Hematopoietic multipotent progenitor cell (in vitro differentiated cells): ENCODE data around the gene PAPPA. TPM values are rescaled to one million over a fixed set of nuclear protein-coding genes. Genes with fewer than 3 reads are reported as not detected.
A peak's percentile ranks its signal among the peaks of the same experiment; 100 is the strongest.

Source experiments
- DNase-seq, 3 donors: peaks; one replicate each; pipeline ENCODE4 v3.0.0-alpha.2; 2011 to 2015; ENCODE audit warnings: low read depth in 2 of 3, low spot score in 2 of 3
- total RNA-seq: library from RNA; depleted of rRNA; stranded (reverse); fragments of >200 nt; gene quantifications from one replicate; pipeline ENCODE4 v1.2.3, GENCODE V29; 2012

Gene PAPPA
- total RNA-seq, 1 donor = under 0.01 TPM

GRCh38 chr9:116152390-116152789 lies 1.2 kb upstream of the PAPPA start:
- peak in 1 of 3 donors; percentile 52 for DNase-seq

- no peak for DNase-seq
These were observed 438 bp upstream of the PAPPA start for GRCh38 chr9:116152941-116153764.

- DNase-seq = peak in 1 of 3 donors; percentile 38
These were observed 864 bp downstream of the PAPPA start for GRCh38 chr9:116154334-116154975.

GRCh38 chr9:116154976-116155697 lies 1.5 kb downstream of the PAPPA start:
- DNase-seq = no peak

GRCh38 chr9:116155698-116156039 lies 2.1 kb downstream of the PAPPA start:
- no peak for DNase-seq

- no peak for DNase-seq
These were observed 3.2 kb downstream of the PAPPA start for GRCh38 chr9:116156621-116157314.

- no peak for DNase-seq
These were observed 4.0 kb downstream of the PAPPA start for GRCh38 chr9:116157436-116158138.

- no peak for DNase-seq
These were observed 7.3 kb downstream of the PAPPA start for GRCh38 chr9:116160676-116161571.

- no peak for DNase-seq
These were observed 8.7 kb downstream of the PAPPA start for GRCh38 chr9:116162241-116162781.

- DNase-seq = no peak
These were observed 9.9 kb downstream of the PAPPA start for GRCh38 chr9:116163293-116164055.

GRCh38 chr9:116165912-116166311 lies 12.3 kb downstream of the PAPPA start:
- DNase-seq = no peak

GRCh38 chr9:116166713-116167112 lies 13.1 kb downstream of the PAPPA start:
- DNase-seq = no peak

- no peak for DNase-seq
These were observed 14.6 kb downstream of the PAPPA start for GRCh38 chr9:116168231-116168630.

GRCh38 chr9:116172216-116172615 lies 18.6 kb downstream of the PAPPA start:
- DNase-seq = no peak

- no peak for DNase-seq
These were observed 20.8 kb downstream of the PAPPA start for GRCh38 chr9:116174347-116174746.

- no peak for DNase-seq
These were observed 22.0 kb downstream of the PAPPA start for GRCh38 chr9:116175614-116176013.

GRCh38 chr9:116178481-116179211 lies 25.1 kb downstream of the PAPPA start:
- DNase-seq = no peak

GRCh38 chr9:116179568-116179967 lies 26.0 kb downstream of the PAPPA start:
- no peak for DNase-seq
